DOHH2 (cell line): Measurements from ENCODE around the gene KRTAP5-2.
"Not testable (repeated sequence)": the region's sequence is repeated elsewhere in the genome, so short reads cannot be mapped to it uniquely, and the experiment has no call there.

Experiments used
- H3F3A ChIP-seq: fragments of 200-600 bp; sonication (generic), shearing (Covaris generic); 2 replicates; pipeline ENCODE4 v1.6.0; 2016; ENCODE audit warnings: antibody characterized with exemption, mild to moderate bottlenecking; ENCODE audit not compliant: control insufficient read depth, insufficient read depth
- H3K27ac ChIP-seq: fragments of 200-600 bp; sonication (generic); 2 replicates; pipeline ENCODE4 v1.5.1; 2014; ENCODE audit warnings: low read depth, mild to moderate bottlenecking, low read length, moderate library complexity
- H3K27me3 ChIP-seq: fragments of 200-600 bp; sonication (generic); 2 replicates; pipeline ENCODE4 v1.6.1; 2014; ENCODE audit warnings: mild to moderate bottlenecking, low read length, mixed read lengths; ENCODE audit not compliant: control insufficient read depth
- H3K36me3 ChIP-seq: fragments of 200-600 bp; sonication (generic); 2 replicates; pipeline ENCODE4 v1.6.1; 2014; ENCODE audit warnings: mild to moderate bottlenecking, low read length, moderate library complexity, mixed read lengths; ENCODE audit not compliant: control insufficient read depth
- H3K4me1 ChIP-seq: fragments of 200-600 bp; sonication (generic); 2 replicates; pipeline ENCODE4 v1.6.1; 2014; ENCODE audit warnings: mild to moderate bottlenecking, low read length, mixed read lengths; ENCODE audit not compliant: control insufficient read depth
- H3K4me2 ChIP-seq: fragments of 200-600 bp; sonication (generic); 2 replicates; pipeline ENCODE4 v1.6.0; 2014; ENCODE audit warnings: mild to moderate bottlenecking, low read length, moderate library complexity
- H3K4me3 ChIP-seq: fragments of 200-600 bp; sonication (generic); 2 replicates; pipeline ENCODE4 v1.5.1; 2014; ENCODE audit warnings: mild to moderate bottlenecking, low read length, mixed read lengths
- H3K79me2 ChIP-seq: fragments of 200-600 bp; sonication (generic); 2 replicates; pipeline ENCODE4 v1.6.1; 2014; ENCODE audit warnings: mild to moderate bottlenecking, low read length, mixed read lengths; ENCODE audit not compliant: control insufficient read depth
- H3K9me2 ChIP-seq: fragments of 200-600 bp; sonication (generic); replicated peaks from 2 replicates; pipeline ENCODE4 v1.6.1; 2014; ENCODE audit warnings: mild to moderate bottlenecking, low read length, mixed read lengths; ENCODE audit not compliant: control insufficient read depth
- H3K9me3 ChIP-seq: fragments of 200-600 bp; sonication (generic); 2 replicates; pipeline ENCODE4 v1.6.1; 2014; ENCODE audit warnings: antibody characterized with exemption, low read length, mixed read lengths; ENCODE audit not compliant: control insufficient read depth, insufficient read depth
- H4K20me1 ChIP-seq: fragments of 200-600 bp; sonication (generic); 2 replicates; pipeline ENCODE4 v1.6.0; 2014; ENCODE audit warnings: low read depth, mild to moderate bottlenecking, antibody characterized with exemption, low read length, moderate library complexity; ENCODE audit not compliant: control insufficient read depth, insufficient read depth
- CTCF ChIP-seq: fragments of 200-600 bp; sonication (generic); IDR thresholded peaks from one replicate; pipeline ENCODE4 v1.5.1; 2014; ENCODE audit warnings: antibody characterized with exemption, mild to moderate bottlenecking, low read depth, low read length; ENCODE audit not compliant: poor library complexity, severe bottlenecking
- EZH2phosphoT487 ChIP-seq: fragments of 200-600 bp; sonication (generic); IDR thresholded peaks from 2 replicates; pipeline ENCODE4 v1.6.1; 2017; ENCODE audit warnings: borderline replicate concordance, mild to moderate bottlenecking, antibody characterized with exemption, low read length, moderate library complexity, mixed read lengths

Gene KRTAP5-2

GRCh38 chr11:1592628-1593027 lies 5.5 kb downstream of the KRTAP5-2 start:
- Histone ChIP-seq H3K36me3 (no peaks in the 10 kb centered on the region), H3K4me2 (no peak overlapping the region), H3F3A (no peaks in the 10 kb centered on the region), H4K20me1 (no peaks in the 10 kb centered on the region), H3K27me3 (peaks cover 9% of the 10 kb centered on the region), H3K4me1 (peaks cover 15% of the 10 kb centered on the region), H3K9me3 (peaks cover 14% of the 10 kb centered on the region), H3K9me2 (no peaks in the 10 kb centered on the region), H3K4me3 (no peak overlapping the region), H3K79me2 (no peaks in the 10 kb centered on the region), H3K27ac (no peak overlapping the region)
- TF ChIP-seq CTCF, result no peak

DNA sequence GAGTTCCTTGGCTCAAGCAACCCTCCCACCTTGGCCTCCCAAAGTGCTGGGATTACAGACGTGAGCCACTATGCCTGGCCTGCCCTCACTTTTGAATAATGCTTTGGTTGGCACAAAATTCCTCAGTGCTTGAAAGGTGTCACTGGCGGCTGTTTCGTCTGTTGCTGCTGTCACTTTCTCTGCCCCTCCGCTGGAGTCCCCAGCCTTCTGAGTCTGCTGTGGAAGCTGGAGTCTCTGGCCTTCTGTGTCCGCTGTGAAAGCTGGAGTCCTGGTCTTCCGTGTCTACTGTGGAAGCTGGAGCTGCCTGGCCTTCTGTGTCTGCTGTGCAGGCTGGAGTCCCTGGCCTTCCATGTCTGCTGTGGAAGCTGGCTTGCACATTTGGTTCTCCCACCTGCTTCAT lies 8.1 kb downstream of the KRTAP5-2 start:
- Histone ChIP-seq H3K9me2 (no peaks in the 10 kb centered on the region), H3K4me1 (peaks cover 15% of the 10 kb centered on the region), H3K27ac (peak overlapping the region; percentile 48; the same call in 1 of the 2 replicates), H4K20me1 (no peaks in the 10 kb centered on the region), H3K27me3 (peaks cover 8% of the 10 kb centered on the region), H3F3A (no peaks in the 10 kb centered on the region), H3K4me2 (0 out of 2 replicates have a peak overlapping the region, but pooled peaks have one; percentile 66), H3K36me3 (no peaks in the 10 kb centered on the region), H3K4me3 (peak overlapping the region; percentile 60; the same call in 1 of the 2 replicates), H3K79me2 (no peaks in the 10 kb centered on the region), H3K9me3 (peaks cover 14% of the 10 kb centered on the region)
- TF ChIP-seq CTCF (no peak), EZH2phosphoT487 (no peak)

DNA sequence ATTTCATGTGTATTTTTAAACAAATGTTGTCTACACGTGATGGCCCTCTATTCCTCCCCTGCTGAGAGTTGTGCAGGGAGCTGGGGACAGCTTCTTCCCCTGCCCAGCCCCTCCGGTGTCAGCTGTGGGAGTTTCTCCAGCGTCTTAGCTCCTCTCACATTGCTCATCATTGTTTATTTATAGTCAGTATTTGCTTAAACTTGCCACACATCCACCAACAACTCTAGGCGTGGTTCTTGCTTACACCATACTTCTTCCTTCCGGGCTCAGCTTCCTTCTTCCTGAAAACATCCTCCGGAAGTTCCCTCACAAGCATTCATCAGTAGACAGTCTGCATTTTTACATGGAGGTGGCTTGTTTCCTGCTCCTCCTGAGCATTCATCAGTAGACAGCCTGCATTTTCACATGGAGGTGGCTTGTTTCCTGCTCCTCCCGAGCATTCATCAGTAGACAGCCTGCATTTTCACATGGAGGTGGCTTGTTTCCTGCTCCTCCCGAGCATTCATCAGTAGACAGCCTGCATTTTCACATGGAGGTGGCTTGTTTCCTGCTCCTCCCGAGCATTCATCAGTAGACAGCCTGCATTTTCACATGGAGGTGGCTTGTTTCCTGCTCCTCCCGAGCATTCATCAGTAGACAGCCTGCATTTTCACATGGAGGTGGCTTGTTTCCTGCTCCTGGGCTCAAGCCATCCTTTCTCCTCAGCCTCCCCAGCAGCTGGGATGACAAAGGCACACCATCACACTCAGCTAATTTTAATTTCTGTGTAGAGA lies 8.7 kb downstream of the KRTAP5-2 start:
- H4K20me1 ChIP-seq, H3F3A ChIP-seq, H3K36me3 ChIP-seq, H3K79me2 ChIP-seq, H3K9me2 ChIP-seq, H3K27me3 ChIP-seq: not testable (repeated sequence)
- peak overlapping the region; percentile 48 for H3K27ac ChIP-seq
- H3K4me1 ChIP-seq, result peaks cover 15% of the 10 kb centered on the region
- peaks cover 14% of the 10 kb centered on the region for H3K9me3 ChIP-seq
- peak overlapping the region; percentile 60 for H3K4me3 ChIP-seq
- H3K4me2 ChIP-seq, result peak overlapping the region; percentile 66

DNA sequence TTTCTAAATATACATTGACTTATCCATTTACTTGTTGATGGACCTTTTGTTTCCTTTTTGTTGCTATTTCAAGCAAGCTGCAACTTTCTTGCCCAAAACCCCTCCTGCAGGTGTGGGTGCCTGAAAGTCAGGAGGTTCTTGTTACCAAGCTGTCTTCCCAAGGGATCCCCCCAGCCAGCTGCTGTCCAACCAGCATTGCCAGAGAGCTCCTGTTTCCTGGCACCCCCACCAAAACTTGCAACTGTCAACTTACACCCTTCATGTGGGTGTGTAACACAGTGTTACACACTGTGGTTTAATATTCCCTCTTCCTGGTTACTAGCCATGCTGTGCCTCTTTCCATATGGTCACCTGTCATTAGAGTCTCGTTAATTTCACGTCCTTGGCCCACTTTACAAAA lies 11.4 kb downstream of the KRTAP5-2 start:
- peaks cover 15% of the 10 kb centered on the region for H3K4me1 ChIP-seq
- H4K20me1 ChIP-seq, result no peaks in the 10 kb centered on the region
- no peaks in the 10 kb centered on the region for H3K36me3 ChIP-seq
- H3F3A ChIP-seq, result no peaks in the 10 kb centered on the region
- TF ChIP-seq EZH2phosphoT487 (no peak), CTCF (no peak)
- peaks cover 5% of the 10 kb centered on the region; the same call in 1 of the 2 replicates for H3K27me3 ChIP-seq
- H3K4me2 ChIP-seq, result no peak overlapping the region
- no peaks in the 10 kb centered on the region for H3K79me2 ChIP-seq
- H3K4me3 ChIP-seq, result no peak overlapping the region
- peaks cover 14% of the 10 kb centered on the region for H3K9me3 ChIP-seq
- H3K9me2 ChIP-seq, result no peaks in the 10 kb centered on the region
- H3K27ac ChIP-seq, result no peak overlapping the region

GRCh38 chr11:1584661-1585370 lies 13.3 kb downstream of the KRTAP5-2 start, which contains the start of gene KRTAP5-1:
TSS of gene KRTAP5-1 (minus strand) at chr11:1585283. CDS start at chr11:1585249, 34 bp downstream.
- H3F3A ChIP-seq, H3K27ac ChIP-seq, H3K4me3 ChIP-seq, H3K79me2 ChIP-seq, H3K4me2 ChIP-seq, H4K20me1 ChIP-seq, H3K9me2 ChIP-seq, H3K36me3 ChIP-seq, H3K27me3 ChIP-seq: not testable (repeated sequence)
- Histone ChIP-seq H3K9me3 (peaks cover 10% of the 10 kb centered on the region), H3K4me1 (peaks cover 14% of the 10 kb centered on the region)
